ENCODE measurements around the gene FRMD4B. TPM values are rescaled to one million over a fixed set of nuclear protein-coding genes. Genes with fewer than 3 reads are reported as not detected.
"Not testable (repeated sequence)": the region's sequence is repeated elsewhere in the genome, so short reads cannot be mapped to it uniquely, and the experiment has no call there.

Gene FRMD4B
- total RNA-seq, 3 donors from 2014 or later, result 31.1 to 49.5 (median 35.0) TPM

DNA sequence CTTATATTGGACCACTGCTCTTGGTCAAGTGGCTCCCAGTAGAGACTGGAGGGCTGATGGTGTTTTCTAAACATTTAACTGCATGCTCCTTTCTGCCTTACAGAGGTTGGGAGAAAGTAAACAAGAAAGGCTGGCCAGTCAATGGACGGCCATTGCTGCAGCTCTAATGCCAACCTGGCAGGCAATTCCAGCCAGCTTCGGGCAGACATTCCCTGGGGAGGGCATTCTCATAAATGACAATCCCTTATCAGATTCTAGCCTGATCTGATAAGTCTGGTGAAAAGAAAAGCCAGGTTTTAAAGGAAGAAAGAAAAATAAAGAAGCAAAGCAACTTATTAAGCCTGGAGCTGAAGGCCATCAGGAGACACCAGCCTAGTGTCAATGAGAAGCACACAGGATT is 60.7 kb downstream of the FRMD4B start:
- H3K27me3 ChIP-seq, result no peaks in the 10 kb centered on the region
- TF ChIP-seq POLR2AphosphoS5 (IDR thresholded peaks at IDR 0.05), result no peak
- TF ChIP-seq POLR2A (IDR thresholded peaks at IDR 0.05), result no peak
- TF ChIP-seq, protein P1, sequence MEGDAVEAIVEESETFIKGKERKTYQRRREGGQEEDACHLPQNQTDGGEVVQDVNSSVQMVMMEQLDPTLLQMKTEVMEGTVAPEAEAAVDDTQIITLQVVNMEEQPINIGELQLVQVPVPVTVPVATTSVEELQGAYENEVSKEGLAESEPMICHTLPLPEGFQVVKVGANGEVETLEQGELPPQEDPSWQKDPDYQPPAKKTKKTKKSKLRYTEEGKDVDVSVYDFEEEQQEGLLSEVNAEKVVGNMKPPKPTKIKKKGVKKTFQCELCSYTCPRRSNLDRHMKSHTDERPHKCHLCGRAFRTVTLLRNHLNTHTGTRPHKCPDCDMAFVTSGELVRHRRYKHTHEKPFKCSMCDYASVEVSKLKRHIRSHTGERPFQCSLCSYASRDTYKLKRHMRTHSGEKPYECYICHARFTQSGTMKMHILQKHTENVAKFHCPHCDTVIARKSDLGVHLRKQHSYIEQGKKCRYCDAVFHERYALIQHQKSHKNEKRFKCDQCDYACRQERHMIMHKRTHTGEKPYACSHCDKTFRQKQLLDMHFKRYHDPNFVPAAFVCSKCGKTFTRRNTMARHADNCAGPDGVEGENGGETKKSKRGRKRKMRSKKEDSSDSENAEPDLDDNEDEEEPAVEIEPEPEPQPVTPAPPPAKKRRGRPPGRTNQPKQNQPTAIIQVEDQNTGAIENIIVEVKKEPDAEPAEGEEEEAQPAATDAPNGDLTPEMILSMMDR (IDR thresholded peaks at IDR 0.05), result no peak
- H3K9me3 ChIP-seq, result no peaks in the 10 kb centered on the region
- no peaks in the 10 kb centered on the region for H3K4me1 ChIP-seq
- intact Hi-C loops (cut with DNase I; ENCODE audit: low total_unique reads), result no loop called here
- DNase-seq (ENCODE audit: low spot score in 2 of 2), result no peak
- H3K4me3 ChIP-seq, result no peak overlapping the region
- H3K27ac ChIP-seq, result no peak overlapping the region
- no peaks in the 10 kb centered on the region for H3K36me3 ChIP-seq

DNA sequence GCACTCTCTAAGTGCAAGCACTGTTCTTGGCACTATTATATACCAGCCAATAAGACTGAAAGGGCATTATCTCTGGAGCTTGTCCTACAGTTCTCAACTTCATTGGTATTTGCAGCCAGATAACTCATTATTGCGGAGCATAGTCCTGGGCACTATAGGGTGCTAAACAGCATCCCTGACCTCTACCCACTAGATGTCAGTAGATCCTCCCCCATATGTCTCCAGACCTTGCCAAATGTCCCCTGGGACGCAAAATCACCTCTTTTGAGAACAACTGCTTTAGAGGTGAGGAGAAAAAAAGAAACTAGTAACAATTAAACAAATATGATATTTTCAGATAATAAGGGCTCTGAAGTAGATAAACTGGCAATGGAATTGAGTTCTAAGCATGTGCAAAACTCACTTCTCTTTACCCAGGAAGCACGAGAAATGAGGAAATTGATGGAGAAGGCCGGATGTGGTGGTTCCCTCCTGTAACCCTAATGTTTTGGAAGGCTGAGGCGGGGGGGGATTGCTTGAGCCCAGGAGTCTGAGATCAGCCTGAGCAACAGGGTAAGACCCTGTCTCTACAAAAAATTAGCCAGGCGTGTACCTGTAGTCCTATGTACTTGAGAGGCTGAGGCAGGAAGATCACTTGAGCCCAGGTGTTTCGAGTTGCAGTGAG is 61.4 kb downstream of the FRMD4B start:
- Histone ChIP-seq H3K36me3 (no peaks in the 10 kb centered on the region), H3K4me1 (no peaks in the 10 kb centered on the region), H3K4me3 (no peak overlapping the region), H3K27ac (no peak overlapping the region), H3K9me3 (no peaks in the 10 kb centered on the region), H3K27me3 (no peaks in the 10 kb centered on the region)
- no peak for DNase-seq (ENCODE audit: low spot score in 2 of 2)
- TF ChIP-seq, protein P1 (IDR thresholded peaks at IDR 0.05), result peak in 2 of 3 donors; percentile 14 to 15
- no peak for TF ChIP-seq POLR2AphosphoS5 (IDR thresholded peaks at IDR 0.05)
- intact Hi-C loops (cut with DNase I; ENCODE audit: low total_unique reads), result no loop called here

DNA sequence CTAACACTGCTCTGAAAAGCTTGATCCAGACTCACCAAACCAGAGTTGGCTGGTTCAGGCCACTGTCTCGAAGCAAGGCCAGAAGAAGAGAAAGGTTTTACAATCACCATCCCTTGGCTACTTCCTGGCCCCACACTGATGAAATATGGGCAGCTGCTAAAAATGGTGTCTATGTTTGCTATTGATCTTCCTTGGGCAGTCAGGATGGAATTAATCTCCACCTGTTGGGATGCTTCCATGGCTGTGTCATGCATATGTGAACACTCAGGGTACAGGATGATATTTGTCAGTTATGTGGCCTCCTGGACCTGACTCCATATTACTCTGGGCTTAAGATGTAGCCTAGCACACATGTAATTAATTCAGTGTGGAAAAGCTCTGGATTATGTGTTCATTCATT is 61.9 kb downstream of the FRMD4B start:
- no peaks in the 10 kb centered on the region for H3K4me1 ChIP-seq
- intact Hi-C loops (cut with DNase I; ENCODE audit: low total_unique reads), result no loop called here

DNA sequence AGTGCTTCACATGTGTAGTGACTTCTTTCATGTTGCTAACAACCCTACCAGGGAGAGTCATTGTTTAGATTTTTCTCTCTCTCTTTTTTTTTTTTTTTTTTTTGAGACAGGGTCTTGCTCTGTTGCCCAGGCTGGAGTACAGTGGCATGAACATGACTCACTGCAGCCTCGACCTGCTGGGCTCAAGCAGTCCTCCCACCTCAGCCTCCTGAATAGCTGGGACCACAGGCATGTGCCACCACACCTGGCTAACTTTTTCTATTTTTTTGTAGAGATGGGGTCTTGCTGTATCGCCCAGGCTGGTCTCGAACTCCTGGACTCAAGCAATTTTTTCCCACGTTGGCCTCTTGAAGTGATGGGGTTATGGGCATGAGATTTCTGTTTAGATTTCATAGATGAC is 63.4 kb downstream of the FRMD4B start:
- H3K4me1 ChIP-seq; DNase-seq (ENCODE audit: low spot score in 2 of 2); H3K9me3 ChIP-seq; H3K36me3 ChIP-seq; H3K27me3 ChIP-seq; H3K27ac ChIP-seq; intact Hi-C loops (cut with DNase I; ENCODE audit: low total_unique reads); H3K4me3 ChIP-seq: not testable (repeated sequence)

More for the DNA sequence above, 61.9 kb downstream of the FRMD4B start:
- Histone ChIP-seq H3K4me3 (no peak overlapping the region), H3K27ac (no peak overlapping the region), H3K27me3 (no peaks in the 10 kb centered on the region), H3K36me3 (no peaks in the 10 kb centered on the region), H3K9me3 (no peaks in the 10 kb centered on the region)
- no peak for TF ChIP-seq POLR2A (IDR thresholded peaks at IDR 0.05)
- TF ChIP-seq, protein P1 (IDR thresholded peaks at IDR 0.05), result no peak
- no peak for TF ChIP-seq POLR2AphosphoS5 (IDR thresholded peaks at IDR 0.05)
- DNase-seq (ENCODE audit: low spot score in 2 of 2), result no peak

DNA sequence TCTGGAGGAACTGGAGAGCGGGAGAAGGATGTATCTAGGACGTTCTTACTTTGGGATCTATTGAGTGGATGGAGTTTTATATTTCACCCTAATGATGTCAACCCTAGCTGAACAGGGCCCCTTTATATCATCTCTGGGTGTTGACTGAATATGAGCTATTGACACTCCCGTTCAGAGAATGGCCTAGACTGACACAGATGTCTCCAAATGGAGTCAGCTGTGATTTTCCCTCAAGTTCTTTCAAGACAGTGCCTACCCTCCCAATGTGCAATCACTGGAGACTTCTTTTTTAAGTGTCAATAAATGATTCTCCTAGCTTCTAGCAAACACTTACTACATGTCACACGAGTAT is 63.8 kb downstream of the FRMD4B start:
- TF ChIP-seq POLR2AphosphoS5 (IDR thresholded peaks at IDR 0.05), result no peak
- TF ChIP-seq, protein P1 (IDR thresholded peaks at IDR 0.05), result no peak
- no peak for TF ChIP-seq POLR2A (IDR thresholded peaks at IDR 0.05)
- Histone ChIP-seq H3K9me3 (no peaks in the 10 kb centered on the region), H3K4me1 (no peaks in the 10 kb centered on the region), H3K27me3 (no peaks in the 10 kb centered on the region), H3K27ac (no peak overlapping the region), H3K36me3 (no peaks in the 10 kb centered on the region), H3K4me3 (no peak overlapping the region)
- no peak for DNase-seq (ENCODE audit: low spot score in 2 of 2)
- intact Hi-C loops (cut with DNase I; ENCODE audit: low total_unique reads), result no loop called here
